GM12873 (cell line): Measurements from ENCODE around the gene OR5K1.

ENCODE experiments used
- TF ChIP-seq, protein P1 (sequence below): IDR thresholded peaks from 2 replicates; pipeline ENCODE4 v1.5.1; 2012; ENCODE audit warnings: low read depth, mild to moderate bottlenecking, moderate library complexity, low read length, control low read depth; ENCODE audit not compliant: insufficient read depth; ENCODE audit errors: missing control alignments

The OR5K1 gene

DNA sequence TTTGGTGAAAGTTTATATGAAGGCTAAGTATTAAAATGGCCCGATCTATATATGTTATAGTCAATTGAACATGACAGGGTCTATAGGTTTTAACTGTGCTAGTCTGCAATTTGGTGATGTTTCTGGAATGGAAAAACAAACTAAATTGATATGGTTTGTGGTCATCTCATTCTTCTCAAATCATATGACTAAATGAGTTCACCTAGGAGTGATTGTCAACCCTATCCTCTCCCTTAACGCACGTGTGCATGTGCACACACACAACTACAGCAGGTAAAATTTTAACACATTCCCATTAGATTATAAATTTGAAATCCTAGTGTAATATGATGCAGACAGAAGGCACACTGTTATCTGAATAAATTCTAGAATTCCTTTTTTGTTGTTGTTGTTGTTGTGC lies 50.7 kb downstream of the OR5K1 start:
- TF ChIP-seq, protein P1, sequence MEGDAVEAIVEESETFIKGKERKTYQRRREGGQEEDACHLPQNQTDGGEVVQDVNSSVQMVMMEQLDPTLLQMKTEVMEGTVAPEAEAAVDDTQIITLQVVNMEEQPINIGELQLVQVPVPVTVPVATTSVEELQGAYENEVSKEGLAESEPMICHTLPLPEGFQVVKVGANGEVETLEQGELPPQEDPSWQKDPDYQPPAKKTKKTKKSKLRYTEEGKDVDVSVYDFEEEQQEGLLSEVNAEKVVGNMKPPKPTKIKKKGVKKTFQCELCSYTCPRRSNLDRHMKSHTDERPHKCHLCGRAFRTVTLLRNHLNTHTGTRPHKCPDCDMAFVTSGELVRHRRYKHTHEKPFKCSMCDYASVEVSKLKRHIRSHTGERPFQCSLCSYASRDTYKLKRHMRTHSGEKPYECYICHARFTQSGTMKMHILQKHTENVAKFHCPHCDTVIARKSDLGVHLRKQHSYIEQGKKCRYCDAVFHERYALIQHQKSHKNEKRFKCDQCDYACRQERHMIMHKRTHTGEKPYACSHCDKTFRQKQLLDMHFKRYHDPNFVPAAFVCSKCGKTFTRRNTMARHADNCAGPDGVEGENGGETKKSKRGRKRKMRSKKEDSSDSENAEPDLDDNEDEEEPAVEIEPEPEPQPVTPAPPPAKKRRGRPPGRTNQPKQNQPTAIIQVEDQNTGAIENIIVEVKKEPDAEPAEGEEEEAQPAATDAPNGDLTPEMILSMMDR, result no peak

DNA sequence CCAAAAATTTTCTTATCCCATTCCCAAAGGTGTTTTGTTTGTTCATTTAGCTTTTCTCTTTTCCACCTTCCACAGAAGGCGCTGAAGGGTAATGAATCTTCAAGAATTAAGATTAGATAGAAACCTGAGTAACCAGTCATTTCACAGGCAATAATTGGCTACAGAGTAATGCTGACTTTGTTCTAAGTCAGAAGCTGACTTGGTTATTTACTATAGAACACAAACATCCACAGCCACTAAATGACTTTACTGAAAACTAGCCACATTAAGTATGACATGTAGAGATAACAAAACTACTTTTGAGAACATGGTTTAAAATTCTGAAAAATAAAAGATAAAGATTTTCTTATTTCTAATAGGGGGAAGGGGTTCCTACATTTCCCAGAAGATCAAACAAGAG lies 51.9 kb downstream of the OR5K1 start:
- TF ChIP-seq, protein P1, result no peak

DNA sequence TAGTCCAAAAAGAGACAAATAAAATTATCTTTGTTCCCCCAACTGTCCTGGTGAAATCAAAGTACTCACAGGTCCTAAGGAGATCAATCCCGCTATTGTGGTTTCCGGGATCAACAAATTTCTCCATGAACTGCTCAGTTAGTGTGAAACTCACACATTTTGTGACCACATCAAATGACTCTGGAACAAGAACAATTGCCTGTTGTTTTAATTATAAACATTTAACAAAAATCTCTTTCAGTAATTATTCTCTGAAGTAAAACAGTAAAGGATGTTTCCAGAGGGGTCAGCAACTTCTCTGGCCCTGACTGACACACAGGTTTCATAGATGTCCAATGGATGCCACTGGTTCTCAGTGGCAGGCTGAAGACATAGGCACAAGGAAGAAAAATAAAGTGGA lies 55.8 kb downstream of the OR5K1 start:
- TF ChIP-seq, protein P1, result no peak

DNA sequence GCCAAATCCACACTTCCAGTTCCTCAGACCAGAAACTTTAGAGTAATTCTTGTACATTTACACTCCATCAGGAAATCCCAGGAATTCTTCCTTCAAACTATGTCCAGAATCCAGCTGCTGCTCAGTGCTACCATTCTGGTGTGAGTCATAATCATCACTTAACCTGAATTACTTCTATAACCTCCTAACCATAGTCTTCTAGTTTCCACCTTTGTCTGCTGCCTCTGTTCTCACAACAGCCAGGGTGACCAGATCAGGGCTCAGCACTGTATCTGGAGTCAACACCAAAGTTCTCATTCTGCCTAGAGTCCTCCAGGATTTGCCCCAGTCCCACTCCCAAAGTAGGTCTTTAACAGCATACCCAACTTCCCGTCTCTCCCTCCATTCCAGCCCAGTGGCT lies 56.4 kb downstream of the OR5K1 start:
- TF ChIP-seq, protein P1, result no peak

DNA sequence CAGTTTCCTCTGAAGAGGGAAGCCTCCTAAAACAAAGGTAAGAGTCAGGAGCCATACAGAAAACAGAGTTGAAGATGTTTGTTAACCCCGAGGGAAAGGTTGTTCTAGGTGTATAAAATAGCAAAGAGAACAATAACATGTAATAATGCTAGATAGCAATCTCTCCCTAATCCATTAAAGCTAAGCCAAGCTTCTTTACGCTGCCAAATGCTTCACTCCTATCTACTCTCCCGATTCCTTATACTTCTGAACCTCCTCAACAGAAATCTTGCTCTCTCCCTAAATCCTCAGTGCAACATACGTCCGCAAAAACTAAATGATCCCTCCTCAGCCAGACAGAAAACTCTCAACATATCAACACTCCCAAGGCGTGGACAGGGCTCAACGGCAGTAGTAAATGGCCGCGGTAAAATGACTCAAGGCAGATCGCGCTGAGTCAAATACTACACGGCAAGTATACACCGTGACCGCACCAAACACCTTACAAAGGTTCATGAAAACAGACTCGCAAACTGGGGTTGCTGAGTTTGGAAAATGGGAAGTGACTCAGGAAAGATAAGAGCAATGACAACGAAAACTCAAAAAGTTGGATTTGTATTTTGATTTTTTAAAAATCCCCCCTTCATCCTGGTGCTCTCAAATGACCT lies 59.0 kb downstream of the OR5K1 start:
- TF ChIP-seq, protein P1, result no peak
